GM13977 (cell line): ENCODE measurements around the gene APBB2.

ENCODE experiments used
- DNase-seq: peaks from one replicate; pipeline ENCODE4 v3.0.0; 2012; ENCODE audit warnings: low spot score
- CTCF ChIP-seq: IDR thresholded peaks from 2 replicates; pipeline ENCODE4 v1.5.1; 2012; ENCODE audit warnings: mild to moderate bottlenecking, control low read depth; ENCODE audit not compliant: insufficient read depth; ENCODE audit errors: extremely low read depth, missing control alignments
- in situ Hi-C: fragments of 300-500 bp; cut with MboI; formaldehyde crosslinking; loops from one replicate; pipeline ENCODE4 v1.12.0; 2022; ENCODE audit warnings: low sequenced_read_pairs, low pct_unique_long_range_greater_than_20kb, mixed read lengths, inconsistent platforms; ENCODE audit not compliant: unreplicated experiment

The APBB2 gene

GRCh38 chr4:41178372-41179370 is 35.7 kb downstream of the APBB2 start:
- no peak for DNase-seq
- in situ Hi-C loops, result no loop called here
- TF ChIP-seq CTCF, result no peak

- DNase-seq, result no peak
- TF ChIP-seq CTCF, result no peak
- in situ Hi-C loops, result no loop called here
Measured at GRCh38 chr4:41177016-41177415, 37.3 kb downstream of the APBB2 start.

- no peak for TF ChIP-seq CTCF
- in situ Hi-C loops, result no loop called here
- DNase-seq, result no peak
Measured at GRCh38 chr4:41176340-41176739, 38.0 kb downstream of the APBB2 start.

GRCh38 chr4:41175794-41176193 is 38.5 kb downstream of the APBB2 start:
- in situ Hi-C loops, result no loop called here
- no peak for TF ChIP-seq CTCF
- DNase-seq, result no peak

GRCh38 chr4:41174444-41174843 is 39.9 kb downstream of the APBB2 start:
- in situ Hi-C loops, result no loop called here
- no peak for DNase-seq
- TF ChIP-seq CTCF, result no peak

GRCh38 chr4:41172786-41173185 is 41.6 kb downstream of the APBB2 start:
- in situ Hi-C loops, result no loop called here
- DNase-seq, result no peak
- no peak for TF ChIP-seq CTCF
